DMS 273 treated with DMSO at 0.1 percent for 48 hours (cell line): ENCODE results near the gene PPP1R26.

Experiments
- DNase-seq: peaks from one replicate; lab custom pipeline; 2025; lab: John Stamatoyannopoulos, UW

The PPP1R26 gene

DNA sequence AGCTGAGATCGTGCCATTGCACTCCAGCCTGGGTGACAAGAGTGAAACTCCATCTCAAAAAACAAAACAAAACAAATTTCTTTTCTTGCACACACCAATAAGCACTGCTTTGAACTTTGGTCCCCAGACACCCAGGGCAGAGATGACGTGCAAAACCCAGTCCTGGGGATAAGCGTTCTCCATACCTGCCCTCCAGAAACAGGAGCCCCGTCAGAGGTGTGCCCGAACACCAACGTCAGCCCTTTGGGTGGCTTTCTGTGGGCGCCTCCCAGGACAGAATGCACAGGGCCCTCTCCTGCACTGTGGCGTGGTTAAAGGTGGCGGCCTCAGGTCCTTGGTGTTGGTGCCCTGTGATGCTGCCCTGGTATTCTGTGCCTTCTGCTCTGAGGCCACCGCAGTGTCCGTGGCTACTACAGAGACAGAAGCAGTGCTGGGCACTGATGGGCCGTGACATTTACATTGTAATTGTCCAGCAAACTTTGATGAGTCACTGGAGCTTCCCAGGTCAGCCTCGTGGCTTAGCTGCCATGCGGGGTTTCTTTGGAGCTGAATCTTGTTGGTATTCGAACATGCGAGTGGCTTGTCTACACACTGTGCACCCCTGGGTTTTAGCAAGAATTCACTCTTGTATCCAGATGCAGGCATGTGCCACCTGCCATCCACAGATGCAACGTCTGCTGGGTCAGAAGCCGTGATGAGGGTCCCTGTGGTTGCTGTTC, 9.8 kb downstream of the PPP1R26 start:
- no peak for DNase-seq

DNA sequence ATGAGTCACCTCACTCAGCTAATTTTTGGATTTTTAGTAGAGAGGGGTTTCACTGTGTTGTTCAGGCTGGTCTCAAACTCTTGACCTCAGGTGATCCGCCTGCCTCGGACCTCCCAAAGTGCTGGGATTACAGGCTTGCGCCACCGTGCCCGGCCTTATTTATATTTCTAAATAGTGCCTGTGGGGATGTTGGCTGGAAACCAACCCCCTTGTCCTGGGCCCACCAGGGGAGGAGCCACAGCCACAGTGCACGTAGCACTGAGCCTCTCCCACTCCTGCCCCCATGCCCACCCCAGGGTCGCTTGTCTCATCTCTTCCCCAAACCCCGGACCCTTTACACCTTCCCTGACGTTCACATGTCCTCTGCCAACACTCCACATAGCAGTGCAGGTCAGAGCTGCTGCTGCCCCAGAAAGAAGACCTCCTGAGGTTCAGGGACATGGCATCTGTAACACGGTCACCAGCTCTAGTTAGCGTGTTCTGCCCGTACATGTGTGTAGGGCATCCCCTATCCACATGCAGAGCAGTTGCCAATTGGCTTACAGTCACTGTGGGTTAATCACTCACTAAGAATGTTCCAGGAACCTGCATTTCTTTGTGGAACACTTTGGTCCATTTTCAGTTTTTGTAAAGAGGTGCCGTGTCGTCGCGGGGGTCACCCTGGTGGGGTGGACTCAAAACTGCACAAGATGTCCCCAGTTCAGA, 10.7 kb downstream of the PPP1R26 start:
- no peak for DNase-seq

DNA sequence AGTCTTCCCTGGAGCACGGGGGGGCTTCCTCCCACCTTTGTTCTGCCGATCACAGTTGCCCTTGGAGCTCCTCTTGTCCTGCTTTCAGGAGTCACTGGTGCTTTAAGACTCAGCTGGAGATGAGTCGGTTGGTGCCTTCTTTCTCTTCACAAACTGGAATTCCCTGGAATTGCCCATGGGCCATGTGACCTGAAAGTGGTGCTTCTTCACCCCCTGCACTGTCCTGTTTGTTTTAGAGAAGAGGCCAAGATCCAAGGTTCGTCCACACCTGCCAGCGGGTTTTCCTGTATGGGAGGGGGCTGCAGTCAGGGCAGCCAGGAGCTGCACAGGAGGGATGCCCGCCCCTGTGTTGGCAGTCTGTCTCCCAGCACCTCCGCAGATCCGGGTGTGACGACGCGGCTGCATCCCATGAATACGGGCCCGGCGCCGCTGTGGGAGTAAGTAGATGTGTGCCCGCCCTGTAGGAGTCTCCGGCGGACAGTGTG, 11.4 kb downstream of the PPP1R26 start:
- DNase-seq, result no peak

DNA sequence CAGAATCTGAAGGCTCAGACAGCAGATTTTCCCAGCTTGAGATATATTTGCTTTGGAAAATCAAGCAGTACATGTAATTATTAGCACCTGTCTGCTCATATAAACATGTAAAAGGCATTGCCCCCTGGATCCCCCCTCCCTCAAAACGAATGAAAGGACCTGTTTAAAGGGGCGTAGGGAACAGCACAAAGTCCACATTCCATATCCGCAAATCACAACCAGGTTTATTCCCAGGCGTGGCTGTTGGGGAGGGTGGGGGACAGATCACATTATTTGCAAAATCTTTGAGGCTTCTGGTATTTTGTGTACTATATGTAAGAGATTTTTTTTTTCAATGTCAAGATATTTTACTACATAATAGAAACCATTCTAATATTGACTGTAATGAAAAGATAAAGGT, 12.2 kb downstream of the PPP1R26 start:
- DNase-seq, result no peak

DNA sequence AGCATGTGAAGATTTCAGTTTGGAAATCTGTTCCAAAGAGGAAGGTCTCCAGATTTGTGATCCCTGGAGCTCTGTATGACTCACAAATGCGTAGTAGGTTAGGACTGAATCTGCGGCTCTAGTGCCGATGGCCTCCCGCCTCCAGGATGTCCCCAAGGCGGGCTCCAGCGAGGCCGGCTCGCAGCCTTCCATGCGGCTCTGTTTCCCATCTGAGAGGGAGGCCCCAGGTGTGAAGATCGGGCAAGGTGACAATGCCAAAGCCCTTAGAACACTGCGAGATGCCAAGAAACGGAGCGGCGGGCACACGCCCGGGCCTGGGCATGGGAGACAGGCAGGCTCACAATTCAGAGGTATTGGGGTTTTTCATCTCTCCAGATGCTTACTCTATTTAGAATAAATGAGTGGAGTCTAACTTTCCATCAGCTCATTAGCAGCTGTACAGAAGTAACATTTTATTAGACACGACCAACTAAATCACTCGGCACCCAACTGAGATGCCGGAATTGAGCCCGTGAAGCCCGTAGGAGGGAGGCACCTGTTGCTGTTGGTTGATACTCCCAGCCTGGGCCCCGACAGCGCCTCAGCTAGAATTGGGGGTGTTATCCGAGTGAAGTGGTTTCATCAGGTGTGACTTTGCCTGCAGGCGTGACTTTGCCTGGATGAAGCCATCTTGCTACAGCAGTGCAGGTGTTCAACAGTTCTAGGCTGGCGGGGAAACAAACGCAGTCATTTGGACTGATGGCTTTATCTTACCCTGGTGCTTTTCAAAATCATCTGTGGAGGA, 13.5 kb downstream of the PPP1R26 start:
- no peak for DNase-seq

DNA sequence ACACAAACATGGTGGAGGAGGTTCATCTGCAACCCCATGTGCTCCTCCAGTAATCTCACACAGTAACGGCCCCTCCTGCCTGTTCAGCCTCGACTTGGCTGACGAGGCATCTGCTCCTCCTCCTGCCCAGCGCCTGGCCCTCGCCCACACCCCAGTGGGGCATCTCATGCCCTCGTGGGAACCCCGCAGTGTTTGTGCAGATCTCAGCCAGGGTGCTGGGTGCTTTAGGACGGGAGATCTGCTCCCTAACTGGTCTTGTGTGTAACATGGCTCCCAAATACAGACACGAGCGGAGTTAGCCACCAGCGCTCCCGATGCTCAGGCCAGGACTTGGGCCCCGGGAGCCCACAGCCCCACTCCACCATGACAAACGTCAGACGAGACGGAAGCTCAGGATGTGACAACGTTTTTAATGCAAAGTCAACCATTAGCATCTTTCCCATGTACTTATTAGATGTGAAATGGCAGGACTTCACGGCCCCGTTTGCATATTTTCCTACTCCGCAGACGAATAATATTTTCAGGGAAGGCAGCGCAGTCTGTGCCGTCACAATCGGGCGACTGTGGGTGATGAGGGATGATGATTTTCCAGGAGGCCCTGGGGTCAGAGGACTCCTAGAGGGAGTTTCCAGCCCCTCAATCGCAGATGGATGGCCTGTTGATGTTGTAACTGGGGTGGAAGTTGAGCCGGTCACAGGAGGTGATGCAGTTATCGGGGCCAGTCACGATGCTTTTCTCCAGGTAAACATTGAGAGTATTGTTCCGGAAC, 15.4 kb downstream of the PPP1R26 start:
- DNase-seq, result no peak

DNA sequence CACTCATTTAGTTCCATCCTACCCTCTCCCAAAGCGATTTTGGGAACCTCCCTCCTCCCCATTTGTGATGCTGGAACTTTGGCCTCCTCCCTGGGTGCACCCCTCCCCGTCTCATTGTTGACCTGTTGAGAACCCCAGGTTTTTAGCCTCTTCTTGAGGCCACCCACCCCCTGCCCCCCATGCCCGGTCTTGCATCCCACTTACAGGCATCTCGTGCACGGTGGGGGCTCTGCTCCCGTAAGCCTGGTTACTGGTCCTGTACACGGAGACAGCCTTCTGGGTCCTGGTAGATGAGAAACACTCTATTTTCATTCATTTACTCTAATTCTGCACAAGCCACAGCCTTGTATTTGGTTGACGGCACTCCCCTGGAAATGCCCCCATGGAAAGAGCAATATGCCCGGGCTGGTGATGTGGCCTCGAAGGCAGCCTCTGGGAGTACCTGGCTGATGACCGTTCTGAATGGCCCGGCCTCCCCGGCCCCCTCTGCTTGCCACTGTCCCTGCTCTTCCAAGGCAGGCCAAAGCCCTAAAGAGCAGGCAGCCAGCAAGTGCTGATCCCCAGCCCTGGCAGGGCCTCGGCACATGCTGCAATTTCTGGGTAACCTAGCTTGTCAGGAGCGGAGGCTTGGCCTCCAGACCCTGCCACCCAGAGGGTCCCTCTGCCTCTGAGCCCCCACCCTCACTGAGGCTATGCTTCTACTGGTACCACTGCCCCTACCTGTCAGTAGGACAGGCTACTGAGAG, 19.0 kb downstream of the PPP1R26 start:
- no peak for DNase-seq

DNA sequence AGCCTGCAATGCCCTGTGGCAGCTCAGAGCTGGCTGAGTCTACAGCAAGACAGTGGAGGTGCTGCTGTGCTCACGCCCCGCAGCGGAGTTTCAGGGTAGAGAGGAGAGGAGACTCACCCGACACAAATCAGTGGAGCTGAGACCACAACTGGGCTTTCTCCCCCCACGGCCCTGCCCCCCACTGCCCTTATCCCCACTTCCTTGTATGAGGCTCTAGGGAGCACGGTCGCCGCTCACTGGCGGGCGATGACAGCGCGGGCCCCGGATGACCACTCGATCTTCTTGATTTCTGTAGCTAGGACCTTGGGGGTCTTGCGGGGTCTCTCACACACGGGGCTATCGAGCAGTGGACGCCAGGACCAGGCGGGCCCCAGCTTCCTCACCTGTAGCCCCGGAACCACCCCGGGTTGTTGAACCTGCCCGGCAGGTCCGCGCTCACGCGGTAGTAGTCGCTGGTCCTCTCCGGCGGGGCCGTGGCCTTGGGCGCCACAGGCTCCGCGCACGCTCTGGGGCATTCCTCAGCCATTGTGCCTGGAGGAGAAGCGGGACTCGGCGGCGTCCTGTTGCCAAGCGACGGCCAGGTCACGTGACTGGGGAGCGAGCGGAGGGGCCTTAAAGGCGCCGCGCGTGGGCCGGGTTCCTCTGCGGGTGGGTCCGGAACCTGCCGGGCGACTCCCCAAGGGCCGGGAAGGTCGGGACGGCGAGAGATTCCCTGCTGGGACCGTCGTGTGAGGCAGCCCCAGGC, 19.9 kb downstream of the PPP1R26 start:
- DNase-seq, result peak; percentile 16

DNA sequence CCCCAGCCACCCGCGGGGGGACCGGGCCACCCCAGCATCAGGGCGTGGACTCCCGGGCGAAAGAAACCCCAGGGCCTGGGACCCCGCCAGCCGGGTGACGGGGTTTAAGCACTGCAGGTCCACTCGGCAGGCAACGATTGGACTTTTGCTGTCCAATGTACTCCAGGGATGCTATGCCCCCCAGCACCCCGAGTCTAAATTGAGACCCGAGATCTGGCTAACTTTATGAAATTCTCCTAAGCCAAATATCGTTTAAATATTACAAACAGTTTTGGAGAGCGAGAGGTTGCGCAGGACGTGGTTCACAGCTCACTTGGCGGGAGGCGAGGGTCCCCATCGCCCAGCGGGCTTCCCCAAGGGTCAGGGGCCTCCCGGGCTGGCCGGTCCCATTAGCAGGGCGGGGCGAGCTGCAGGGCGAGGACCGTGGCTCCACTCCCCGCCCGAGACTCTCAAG, 20.5 kb downstream of the PPP1R26 start:
- DNase-seq, result no peak

DNA sequence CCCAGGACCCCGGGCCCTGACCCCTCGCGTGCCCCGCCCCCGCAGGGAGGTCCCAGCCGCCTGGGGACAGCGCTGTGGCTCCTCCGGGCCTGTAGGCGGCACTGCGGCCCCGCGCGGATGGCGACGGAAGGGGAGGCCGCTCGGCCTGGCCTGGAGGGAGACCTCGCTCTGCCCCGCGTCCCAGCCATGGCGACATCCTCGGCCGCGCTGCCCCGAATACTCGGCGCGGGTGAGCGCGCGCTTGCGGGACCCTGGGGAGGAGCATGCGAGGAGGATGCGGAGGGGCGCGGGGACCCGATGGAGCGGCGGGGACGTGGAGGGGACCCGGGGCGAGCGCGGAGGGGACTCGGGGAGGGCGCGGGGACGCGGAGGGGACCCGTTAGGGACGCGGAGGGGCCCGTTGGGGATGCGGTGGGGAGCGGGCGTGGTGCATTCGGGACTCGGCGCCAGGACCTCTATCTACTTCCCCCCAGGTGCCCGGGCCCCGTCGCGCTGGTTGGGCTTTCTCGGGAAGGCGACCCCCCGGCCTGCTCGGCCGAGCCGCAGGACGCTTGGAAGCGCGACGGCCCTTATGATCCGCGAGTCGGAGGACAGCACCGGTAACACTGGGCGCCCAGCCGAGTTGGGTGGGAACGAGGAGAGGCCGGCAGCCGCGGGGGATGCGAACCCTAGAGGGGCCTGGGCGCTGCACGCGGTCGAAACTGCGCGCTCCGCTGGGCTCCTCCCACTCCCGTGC, 21.1 kb downstream of the PPP1R26 start, which contains the start of gene MRPS2:
Gene MRPS2 (plus strand): TSS at position 158 of the 736 bp plus-strand sequence. CDS start 29 bp downstream, at position 187.
- DNase-seq, result peak; percentile 47

DNA sequence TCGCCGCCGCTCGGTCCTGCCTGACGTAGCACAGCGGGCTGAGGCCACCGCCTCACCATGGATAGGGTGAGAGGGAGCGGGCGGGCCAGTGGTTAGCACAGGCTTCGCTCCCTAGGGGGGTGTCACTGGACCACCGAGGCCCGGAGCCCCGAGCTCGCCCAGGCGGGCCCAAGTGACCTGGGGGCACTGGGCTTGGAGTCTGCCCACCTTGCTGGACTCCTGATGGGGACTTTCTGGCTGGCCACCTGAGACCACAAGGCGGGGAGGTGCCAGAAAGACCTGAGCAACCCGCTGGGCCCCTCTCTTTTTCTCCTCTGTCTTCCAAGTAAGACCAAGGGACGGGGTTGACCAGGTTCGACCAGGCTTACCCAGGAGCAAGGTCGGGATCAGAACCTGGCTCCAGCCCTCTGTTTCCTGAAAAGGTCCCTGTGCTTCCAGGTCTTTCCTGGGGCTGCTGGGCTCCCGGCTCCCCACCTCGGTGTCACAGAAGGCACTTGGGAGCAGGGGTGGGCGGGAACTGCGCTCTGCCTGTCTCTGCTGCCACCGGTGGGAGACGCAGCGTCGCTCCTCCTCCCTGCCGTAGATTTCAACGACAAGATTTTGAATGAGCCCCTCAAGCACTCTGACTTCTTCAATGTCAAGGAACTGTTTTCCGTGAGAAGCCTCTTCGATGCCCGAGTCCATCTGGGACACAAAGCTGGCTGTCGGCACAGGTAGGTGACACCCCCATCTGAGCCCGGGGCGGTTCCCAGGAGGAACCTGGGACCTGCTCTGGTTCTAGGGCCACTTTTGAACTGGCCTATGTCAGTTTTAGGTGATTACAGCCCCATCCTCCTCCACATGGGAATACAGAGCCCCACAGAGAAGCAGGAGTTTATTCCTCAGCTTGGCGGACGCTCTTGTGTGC, 21.9 kb downstream of the PPP1R26 start:
- DNase-seq, result peak; percentile 18

DNA sequence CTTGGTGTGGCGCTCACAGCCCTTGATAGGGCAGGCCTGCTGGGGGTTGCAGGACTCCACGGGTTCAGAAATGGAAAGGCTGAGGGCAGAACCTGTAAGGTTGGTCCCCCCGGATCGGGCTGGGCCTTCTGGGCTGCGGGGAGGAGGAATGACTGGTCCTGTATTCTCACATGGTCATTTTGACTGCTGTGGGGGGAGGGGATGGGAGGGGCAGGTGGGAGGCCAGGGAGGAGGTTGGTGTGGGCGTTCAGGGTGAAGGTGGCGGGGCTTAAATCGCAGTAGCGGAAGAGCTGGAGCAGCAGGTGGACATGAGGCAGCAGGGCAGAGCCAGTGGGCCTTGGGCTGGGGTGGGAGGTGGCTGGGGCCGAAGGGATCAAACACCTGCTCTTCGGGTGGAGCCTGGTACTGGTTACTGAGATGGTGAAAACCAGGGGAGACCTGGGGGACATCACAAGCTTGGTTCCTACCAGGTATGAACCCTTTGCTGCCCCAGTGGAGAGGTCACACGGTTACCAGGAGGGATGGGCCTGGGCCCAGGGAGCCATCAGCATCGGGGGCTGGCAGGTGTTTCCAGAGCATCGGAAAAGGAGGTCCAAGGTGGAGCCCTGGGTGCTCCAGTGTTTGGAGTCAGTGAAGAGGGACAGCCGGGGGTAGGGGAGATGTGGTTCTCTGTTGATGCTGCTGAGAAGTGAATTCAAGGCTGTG, 22.7 kb downstream of the PPP1R26 start:
- no peak for DNase-seq

DNA sequence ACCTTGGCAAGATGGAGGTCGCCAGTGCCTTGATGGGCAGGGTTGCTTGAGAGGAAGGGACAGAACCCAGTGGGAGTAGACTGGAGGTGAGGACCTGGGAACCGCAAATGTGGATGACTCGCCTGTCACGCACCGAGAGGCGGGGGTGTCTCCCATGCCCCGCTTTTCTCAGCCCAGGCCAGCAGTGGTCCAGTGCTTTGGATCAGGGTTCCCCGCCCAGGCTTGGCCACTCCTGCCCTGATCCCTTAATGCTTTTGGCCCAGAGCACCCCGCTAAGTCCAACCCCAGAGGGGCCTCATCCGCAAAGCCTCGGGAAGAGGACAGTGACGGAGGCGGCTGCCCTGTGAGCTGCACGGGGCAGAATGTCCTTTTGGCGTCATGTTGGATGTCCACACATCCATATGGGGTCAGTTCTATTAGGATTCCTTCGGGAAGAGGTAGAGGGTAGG, 23.3 kb downstream of the PPP1R26 start:
- DNase-seq, result no peak

DNA sequence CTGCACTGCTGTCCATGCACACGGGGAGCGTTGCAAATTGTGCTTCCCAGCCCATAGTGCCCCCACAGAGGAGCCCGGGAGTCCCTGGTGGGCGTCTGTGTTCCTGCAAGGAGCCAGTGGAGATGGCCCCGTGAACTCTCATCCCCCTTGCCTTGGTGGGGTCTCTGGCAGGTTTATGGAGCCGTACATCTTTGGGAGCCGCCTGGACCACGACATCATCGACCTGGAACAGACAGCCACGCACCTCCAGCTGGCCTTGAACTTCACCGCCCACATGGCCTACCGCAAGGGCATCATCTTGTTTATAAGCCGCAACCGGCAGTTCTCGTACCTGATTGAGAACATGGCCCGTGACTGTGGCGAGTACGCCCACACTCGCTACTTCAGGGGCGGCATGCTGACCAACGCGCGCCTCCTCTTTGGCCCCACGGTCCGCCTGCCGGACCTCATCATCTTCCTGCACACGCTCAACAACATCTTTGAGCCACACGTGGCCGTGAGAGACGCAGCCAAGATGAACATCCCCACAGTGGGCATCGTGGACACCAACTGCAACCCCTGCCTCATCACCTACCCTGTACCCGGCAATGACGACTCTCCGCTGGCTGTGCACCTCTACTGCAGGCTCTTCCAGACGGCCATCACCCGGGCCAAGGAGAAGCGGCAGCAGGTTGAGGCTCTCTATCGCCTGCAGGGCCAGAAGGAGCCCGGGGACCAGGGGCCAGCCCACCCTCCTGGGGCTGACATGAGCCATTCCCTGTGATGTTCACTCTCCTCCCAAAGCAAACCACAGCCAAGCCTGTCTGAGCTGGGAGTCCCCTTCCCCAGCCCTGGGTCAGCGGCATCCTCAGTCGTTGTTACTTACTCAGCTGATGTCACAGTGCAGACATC, 24.0 kb downstream of the PPP1R26 start:
- DNase-seq, result no peak

DNA sequence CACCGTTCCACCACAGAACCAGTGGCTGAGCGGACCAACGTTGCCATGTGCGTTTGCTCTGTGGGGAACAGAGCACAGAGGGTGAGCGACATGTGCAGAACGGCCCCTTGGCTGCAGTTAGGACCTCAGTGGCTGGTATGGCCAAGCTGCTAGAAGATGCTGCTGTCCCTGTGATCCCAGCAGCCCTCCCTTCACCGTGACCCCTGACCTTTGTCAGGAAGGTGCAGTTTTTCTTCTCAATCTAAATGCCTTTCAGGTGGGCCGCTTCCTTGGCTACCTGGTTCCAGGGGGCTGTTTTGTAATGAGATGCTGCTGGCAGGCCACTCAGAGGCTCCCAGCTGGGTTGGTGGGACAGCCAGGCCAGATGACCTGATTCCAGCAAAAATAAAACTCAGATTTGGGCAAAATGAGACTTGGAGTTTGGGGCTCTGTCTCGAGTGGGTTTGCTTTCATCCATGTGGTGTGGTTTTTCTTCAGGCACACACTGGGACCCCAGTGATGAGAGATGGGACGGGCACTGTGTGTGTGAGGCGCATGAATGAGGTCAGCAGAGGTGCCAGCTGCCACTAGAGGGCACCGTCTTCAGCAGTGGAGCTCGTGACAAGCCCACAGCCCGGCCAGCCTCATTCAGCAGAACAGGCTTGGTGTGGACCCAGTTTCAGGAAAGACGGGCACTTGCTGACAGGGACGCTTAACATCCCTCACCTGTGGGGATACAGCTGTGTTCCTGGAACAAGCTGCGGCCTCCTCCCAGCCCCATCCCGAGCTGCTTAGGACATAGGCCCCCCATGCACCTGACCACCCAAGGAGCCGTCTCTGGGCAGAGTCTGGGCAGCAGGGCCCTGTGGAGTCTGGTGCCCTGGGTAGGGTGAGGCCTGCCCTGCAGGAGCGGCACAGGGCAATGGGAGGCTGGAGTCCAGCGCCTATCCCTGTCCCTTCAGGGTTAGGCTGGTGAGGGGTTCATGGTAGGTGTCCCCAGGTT, 25.0 kb downstream of the PPP1R26 start:
- peak; percentile 39 for DNase-seq
